Nephron (organoid): ENCODE results near the gene CACNA1H.

Experiments
- H3K27ac Mint-ChIP-seq, 3 experiments: 2 replicates each; pipeline ENCODE4 v1.8.0; 2020; ENCODE audit warnings: mixed read lengths in 3 of 3, mild to moderate bottlenecking in 2 of 3, moderate library complexity in 1 of 3
- H3K27me3 Mint-ChIP-seq: 2 replicates; pipeline ENCODE4 v1.8.0; 2021; ENCODE audit warnings: low read depth, mild to moderate bottlenecking, moderate library complexity, mixed read lengths
- H3K36me3 Mint-ChIP-seq: 2 replicates; pipeline ENCODE4 v1.8.0; 2020; ENCODE audit warnings: low read depth, mixed read lengths
- H3K4me1 Mint-ChIP-seq: 2 replicates; pipeline ENCODE4 v1.8.0; 2020; ENCODE audit warnings: mixed read lengths
- H3K4me3 Mint-ChIP-seq, 3 experiments: 2 replicates each; pipeline ENCODE4 v1.8.0; 2020; ENCODE audit warnings: mild to moderate bottlenecking in 3 of 3, mixed read lengths in 3 of 3, moderate library complexity in 2 of 3
- H3K9me3 Mint-ChIP-seq: 2 replicates; pipeline ENCODE4 v1.8.0; 2020; ENCODE audit warnings: mixed read lengths
- TF ChIP-seq, protein P1 (sequence below), 3 experiments: fragments of 200-600 bp; sonication (generic); IDR thresholded peaks; one replicate each; pipeline ENCODE4 v1.5.0; 2021; ENCODE audit warnings: antibody characterized with exemption in 3 of 3; ENCODE audit not compliant: unreplicated experiment in 3 of 3

CACNA1H gene

GRCh38 chr16:1173788-1174451 is 21.0 kb downstream of the CACNA1H start:
- H3K36me3 Mint-ChIP-seq: peaks cover 4% of the 10 kb centered on the region
- peaks cover 6% of the 10 kb centered on the region for H3K4me1 Mint-ChIP-seq
- TF ChIP-seq, protein P1, sequence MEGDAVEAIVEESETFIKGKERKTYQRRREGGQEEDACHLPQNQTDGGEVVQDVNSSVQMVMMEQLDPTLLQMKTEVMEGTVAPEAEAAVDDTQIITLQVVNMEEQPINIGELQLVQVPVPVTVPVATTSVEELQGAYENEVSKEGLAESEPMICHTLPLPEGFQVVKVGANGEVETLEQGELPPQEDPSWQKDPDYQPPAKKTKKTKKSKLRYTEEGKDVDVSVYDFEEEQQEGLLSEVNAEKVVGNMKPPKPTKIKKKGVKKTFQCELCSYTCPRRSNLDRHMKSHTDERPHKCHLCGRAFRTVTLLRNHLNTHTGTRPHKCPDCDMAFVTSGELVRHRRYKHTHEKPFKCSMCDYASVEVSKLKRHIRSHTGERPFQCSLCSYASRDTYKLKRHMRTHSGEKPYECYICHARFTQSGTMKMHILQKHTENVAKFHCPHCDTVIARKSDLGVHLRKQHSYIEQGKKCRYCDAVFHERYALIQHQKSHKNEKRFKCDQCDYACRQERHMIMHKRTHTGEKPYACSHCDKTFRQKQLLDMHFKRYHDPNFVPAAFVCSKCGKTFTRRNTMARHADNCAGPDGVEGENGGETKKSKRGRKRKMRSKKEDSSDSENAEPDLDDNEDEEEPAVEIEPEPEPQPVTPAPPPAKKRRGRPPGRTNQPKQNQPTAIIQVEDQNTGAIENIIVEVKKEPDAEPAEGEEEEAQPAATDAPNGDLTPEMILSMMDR (IDR thresholded peaks at IDR 0.05; ENCODE audit: unreplicated experiment in 3 of 3): no peak
- no peak overlapping the region for H3K27ac Mint-ChIP-seq
- no peak overlapping the region for H3K4me3 Mint-ChIP-seq
- no peaks in the 10 kb centered on the region for H3K9me3 Mint-ChIP-seq
- H3K27me3 Mint-ChIP-seq: no peaks in the 10 kb centered on the region

GRCh38 chr16:1174477-1175357 is 21.8 kb downstream of the CACNA1H start:
- TF ChIP-seq, protein P1 (IDR thresholded peaks at IDR 0.05; ENCODE audit: unreplicated experiment in 3 of 3): no peak
- Mint-ChIP-seq H3K4me1 (peaks cover 6% of the 10 kb centered on the region), H3K36me3 (peaks cover 4% of the 10 kb centered on the region), H3K9me3 (no peaks in the 10 kb centered on the region), H3K27ac (no peak overlapping the region), H3K4me3 (no peak overlapping the region), H3K27me3 (no peaks in the 10 kb centered on the region)

- Mint-ChIP-seq H3K9me3 (no peaks in the 10 kb centered on the region), H3K4me1 (peaks cover 6% of the 10 kb centered on the region), H3K27me3 (no peaks in the 10 kb centered on the region), H3K36me3 (peaks cover 4% of the 10 kb centered on the region), H3K4me3 (no peak overlapping the region), H3K27ac (peak overlapping the region in 2 of 3 experiments; percentile 71 to 84)
- TF ChIP-seq, protein P1 (IDR thresholded peaks at IDR 0.05; ENCODE audit: unreplicated experiment in 3 of 3): no peak
Measured at GRCh38 chr16:1175566-1176279, 22.8 kb downstream of the CACNA1H start.

DNA sequence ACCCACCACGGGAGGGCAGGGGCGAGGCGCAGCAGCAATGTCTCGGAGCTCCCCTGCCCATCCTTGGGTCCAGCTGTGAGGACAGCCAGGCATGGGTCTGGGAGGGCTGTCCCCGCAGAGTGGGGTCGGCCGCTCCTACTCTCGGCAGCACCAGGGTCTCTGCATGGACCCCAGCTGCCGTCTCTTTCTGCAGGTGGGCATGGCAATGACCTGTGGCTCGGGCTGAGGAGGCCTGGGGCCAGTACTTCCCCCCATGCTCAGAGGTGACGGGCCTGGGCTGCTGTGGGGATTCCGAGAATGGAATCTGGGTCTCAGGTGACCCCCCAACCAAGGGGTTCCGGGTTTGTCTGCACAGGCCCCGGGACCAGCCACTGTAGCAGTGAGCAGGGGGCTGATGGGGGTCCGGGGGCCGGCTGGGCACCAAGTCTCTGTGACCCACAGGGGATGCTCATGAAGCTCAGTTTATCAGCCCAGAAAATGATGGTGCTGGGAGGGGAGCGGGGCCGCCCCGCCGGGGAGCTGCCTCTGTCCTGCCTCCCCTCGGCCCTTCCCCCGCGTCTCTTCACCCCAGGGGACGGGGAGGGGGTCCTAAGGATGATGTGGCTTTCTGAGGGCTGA is 23.5 kb downstream of the CACNA1H start:
- Mint-ChIP-seq H3K4me3 (no peak overlapping the region), H3K4me1 (peaks cover 9% of the 10 kb centered on the region), H3K27me3 (no peaks in the 10 kb centered on the region), H3K27ac (no peak overlapping the region), H3K36me3 (peaks cover 4% of the 10 kb centered on the region), H3K9me3 (no peaks in the 10 kb centered on the region)
- TF ChIP-seq, protein P1 (IDR thresholded peaks at IDR 0.05; ENCODE audit: unreplicated experiment in 3 of 3): no peak

DNA sequence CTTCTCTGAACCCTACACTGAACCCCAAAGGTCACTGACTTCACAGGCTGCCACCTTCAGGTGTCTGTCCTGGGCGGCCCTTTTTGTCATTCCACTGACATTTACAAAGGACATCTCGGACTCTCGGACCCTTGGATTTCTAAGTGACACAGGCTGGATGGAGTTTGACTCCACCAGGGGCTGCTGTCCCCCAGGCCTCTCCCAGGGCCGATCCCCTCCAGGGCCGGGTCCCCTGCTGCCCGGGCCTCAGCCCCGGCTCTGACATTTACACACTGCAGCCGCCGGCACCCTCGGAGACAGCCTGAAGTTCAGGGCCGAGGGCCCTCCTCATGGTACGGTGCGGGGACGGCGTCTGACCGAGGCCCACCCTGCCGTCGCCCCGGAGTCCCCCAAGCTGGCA is 24.1 kb downstream of the CACNA1H start:
- no peak overlapping the region for H3K27ac Mint-ChIP-seq

More for the DNA sequence above, 24.1 kb downstream of the CACNA1H start:
- Mint-ChIP-seq H3K36me3 (peaks cover 4% of the 10 kb centered on the region), H3K9me3 (no peaks in the 10 kb centered on the region), H3K4me3 (no peak overlapping the region), H3K4me1 (peaks cover 16% of the 10 kb centered on the region), H3K27me3 (no peaks in the 10 kb centered on the region)
- TF ChIP-seq, protein P1 (IDR thresholded peaks at IDR 0.05; ENCODE audit: unreplicated experiment in 3 of 3): no peak
